Dedifferentiated amniotic fluid mesenchymal stem cell (primary cell): ENCODE results near the gene HOATZ.

ENCODE experiments used
- DNase-seq: peaks from one replicate; pipeline ENCODE4 v3.0.0-alpha.2; 2016; ENCODE audit errors: extremely low spot score

Gene HOATZ

DNA sequence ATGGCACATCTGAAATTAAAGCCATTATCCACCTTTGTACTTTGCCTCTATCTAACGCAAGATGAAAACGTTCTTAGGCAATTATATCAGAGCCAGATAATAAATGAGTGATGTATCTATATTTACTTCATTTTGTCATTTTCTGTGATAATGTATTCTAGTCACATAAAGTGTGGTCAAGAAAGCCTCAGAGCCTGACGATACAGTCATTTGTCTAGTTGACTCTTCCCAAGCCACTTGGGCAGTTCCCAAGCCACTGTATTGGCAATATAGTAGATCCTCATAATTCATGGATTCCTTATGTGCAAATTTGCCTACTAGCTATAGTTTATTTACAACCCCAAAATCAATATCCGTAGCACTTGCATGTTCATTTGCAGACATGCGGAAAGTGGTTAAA lies 7.8 kb downstream of the HOATZ start:
- DNase-seq, result no peak

GRCh38 chr11:111523343-111523742 lies 8.8 kb downstream of the HOATZ start:
- no peak for DNase-seq

GRCh38 chr11:111524056-111524455 lies 9.5 kb downstream of the HOATZ start:
- DNase-seq, result no peak

- DNase-seq, result no peak
These were observed 10.9 kb downstream of the HOATZ start for GRCh38 chr11:111525456-111525855.

DNA sequence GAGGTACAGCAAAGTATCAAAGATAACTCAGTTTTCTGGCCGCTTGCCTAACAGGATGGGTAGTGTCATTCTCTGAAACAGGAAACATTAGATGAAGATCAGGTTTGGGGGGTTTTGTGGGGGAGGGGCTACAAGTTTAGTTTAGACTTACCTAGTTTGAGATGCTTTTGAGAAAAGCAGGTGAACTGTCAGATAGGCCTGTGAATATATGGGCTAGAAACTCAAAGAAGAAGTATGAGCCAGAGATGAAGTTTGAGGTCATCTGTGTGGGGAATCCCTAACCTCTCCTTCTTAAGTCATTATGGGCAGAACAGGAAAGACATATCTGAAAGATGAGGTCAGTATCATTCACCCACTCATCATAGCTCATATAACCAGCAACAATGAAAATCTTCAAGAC lies 11.9 kb downstream of the HOATZ start:
- peak; percentile 54 for DNase-seq

GRCh38 chr11:111527279-111527678 lies 12.7 kb downstream of the HOATZ start:
- DNase-seq, result no peak

- no peak for DNase-seq
These were observed 14.0 kb downstream of the HOATZ start for GRCh38 chr11:111528557-111528956.

DNA sequence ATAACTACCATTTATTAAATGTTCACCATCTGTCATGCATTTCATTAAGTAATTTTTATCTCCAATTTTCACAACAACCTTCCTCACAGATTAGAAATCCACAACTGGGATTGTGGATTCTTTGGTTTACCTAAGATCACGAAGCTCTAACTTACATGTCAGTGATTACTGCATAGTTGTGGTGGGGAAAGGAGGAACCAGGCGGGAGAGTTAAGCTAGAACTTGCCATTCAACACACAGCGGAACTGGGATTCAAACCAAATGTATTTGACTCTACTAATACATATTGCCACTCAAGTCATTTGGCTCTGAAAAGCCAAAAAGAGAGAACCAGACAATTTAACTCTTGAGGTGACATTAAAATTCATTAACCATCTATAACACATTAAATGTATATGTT lies 15.5 kb downstream of the HOATZ start:
- DNase-seq, result no peak

- no peak for DNase-seq
These were observed 16.6 kb downstream of the HOATZ start for GRCh38 chr11:111531136-111531535.

- peak; percentile 96 for DNase-seq
These were observed 17.2 kb downstream of the HOATZ start for GRCh38 chr11:111531687-111532364.

GRCh38 chr11:111532365-111532709 lies 17.8 kb downstream of the HOATZ start:
- DNase-seq, result no peak

- DNase-seq, result no peak
These were observed 20.7 kb downstream of the HOATZ start for GRCh38 chr11:111535281-111535680.

DNA sequence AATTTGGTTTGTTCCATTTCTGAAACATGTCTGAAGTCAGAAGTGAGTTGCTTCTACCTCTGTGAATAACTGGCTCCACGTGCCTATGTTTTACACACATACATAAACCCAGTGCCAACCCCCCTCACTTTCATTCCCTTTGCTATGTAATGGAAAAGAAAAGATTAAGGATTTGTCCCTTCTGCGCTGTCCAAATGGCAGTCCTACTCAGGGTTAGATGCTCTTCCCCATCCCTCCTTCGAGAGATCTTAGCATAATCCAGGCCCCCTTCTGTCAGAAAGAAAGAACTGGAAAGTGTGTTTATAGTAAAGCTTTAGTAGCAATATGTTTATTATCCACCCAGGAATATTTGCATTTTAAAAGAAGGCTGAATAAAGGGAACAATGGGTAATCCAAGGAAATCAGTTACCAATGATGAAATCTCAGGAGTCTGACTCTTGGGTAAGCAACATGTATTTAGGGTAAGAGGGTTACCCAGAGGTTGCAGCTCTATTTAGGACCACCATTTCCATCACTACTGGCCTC lies 22.8 kb downstream of the HOATZ start:
- DNase-seq, result no peak

DNA sequence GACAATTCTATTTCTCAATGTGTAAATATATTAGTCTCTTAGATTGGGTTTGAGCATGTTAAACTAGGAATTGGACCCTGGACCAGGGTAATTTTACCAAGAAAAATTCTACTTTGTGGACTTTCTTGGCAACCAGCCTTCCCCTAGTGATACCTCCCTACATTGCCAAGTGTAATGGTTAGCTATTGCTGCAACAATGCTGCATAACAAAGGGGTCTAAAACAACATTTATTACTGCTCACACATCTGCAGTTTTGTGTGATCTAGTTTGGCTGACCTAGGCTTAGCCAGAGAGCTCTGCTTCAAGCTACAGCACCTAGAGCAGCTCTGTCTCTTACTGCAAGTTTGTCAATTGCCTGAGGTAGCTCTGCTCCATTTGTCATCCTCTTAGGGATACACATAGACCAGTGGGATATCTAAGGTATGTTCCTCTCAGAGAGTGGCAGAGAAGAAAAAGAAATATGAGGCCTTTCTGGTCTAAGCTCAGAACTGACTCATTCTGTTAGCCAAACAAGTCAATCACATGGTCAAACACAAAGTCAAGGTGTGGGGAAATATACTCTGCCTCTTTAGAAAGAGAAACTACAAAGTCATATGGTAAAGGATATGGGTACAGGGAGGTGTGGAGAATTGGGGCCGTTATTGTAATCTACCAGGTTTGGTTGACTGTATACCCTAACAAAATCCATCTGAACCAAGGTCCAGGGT lies 24.0 kb downstream of the HOATZ start:
- DNase-seq, result no peak

DNA sequence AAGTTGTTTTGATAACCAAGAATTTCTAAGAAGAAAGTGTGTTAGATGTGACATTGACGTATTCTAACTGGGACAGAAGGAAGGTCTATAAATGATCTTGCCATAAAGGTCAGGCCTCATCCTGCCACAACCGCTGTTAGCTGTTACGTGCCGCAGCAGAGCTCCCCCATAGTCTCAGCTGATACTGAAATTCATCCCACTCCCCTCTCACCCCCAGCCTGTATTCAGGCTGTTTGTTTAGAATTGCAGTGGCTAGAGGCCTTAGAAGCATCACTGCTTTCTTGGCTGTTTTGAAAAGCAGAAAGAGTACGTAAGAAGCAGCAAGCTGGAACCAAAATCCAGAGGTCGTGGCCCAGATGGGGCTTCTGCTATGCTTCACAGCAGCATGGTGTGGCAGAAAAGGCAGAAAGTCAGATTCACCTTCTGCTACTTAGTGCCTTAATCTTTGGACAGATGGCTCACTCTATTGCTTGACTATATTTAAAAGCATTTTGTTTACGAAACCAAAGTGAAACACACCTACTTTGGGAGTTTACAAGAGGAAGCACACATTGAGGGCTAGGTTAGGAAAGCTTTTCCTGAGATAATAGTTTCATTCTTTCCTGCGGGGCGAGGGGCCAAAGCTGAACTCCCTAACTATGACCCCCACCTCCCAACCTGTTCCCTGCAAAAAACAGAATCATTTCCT lies 25.0 kb downstream of the HOATZ start:
- no peak for DNase-seq

GRCh38 chr11:111540114-111540936 lies 25.7 kb downstream of the HOATZ start, which contains the start of gene LAYN:
Gene LAYN (plus strand): TSS chr11:111540720. CDS start chr11:111540844, 124 bp downstream.
- DNase-seq, result no peak

GRCh38 chr11:111540937-111541253 lies 26.3 kb downstream of the HOATZ start:
- DNase-seq, result no peak

- peak; percentile 81 for DNase-seq
These were observed 26.9 kb downstream of the HOATZ start for GRCh38 chr11:111541254-111542061.

DNA sequence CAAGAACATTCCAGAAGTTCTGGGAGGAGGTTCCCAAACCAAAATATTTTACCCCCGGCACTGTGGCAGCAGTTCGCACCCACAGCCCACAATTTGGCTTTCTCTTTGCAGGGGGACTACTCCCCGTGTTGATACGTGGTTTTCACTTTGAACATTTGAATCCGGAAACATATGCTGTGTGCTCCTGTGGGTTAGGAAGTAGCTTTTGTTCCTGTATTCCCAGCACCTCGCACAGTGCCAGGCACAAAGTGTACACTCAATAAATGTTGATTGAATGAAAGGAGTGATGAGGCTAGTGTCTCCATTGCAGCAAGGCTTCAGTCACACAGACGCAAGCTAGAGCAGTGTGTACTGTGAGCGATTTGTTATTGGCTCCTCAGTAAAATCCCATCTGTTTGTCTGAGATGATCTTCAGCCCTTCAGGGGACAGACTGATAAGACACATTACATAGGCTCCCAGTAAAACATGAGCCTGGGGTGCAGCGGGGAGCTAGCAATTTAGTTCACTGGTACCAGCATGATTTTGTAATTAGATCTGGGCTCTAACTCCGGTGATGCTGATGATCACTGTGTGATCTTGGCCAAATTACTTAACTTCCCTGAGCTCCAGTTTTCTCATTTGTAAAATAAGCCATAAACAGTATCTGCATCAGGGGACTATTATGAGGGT lies 28.2 kb downstream of the HOATZ start:
- DNase-seq, result no peak

DNA sequence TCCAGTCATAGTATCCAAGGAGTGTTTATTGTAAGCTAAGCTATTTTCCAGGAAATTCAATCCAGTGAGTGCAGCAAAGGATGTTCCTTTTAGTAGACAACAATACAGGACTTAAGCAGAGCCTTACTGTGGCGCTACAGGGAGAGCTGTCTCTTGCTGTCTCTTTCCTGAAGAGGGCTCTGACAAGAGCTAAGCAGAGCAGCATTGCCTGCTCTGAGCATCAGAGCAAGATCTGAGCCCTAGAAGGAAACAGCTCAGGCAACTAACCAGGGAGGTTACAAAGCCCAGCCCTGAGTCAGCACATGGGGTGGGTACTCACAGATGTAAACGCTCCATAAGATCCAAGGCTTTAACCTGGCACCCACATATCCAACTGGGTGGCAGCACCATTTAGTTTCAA lies 33.9 kb downstream of the HOATZ start:
- no peak for DNase-seq
